Stimulated activated CD4-positive, alpha-beta T cell treated with anti-CD3 and anti-CD28 coated beads, Interleukin-15, amount 100 ng/mL, for 48 hours (primary cell): Measurements from ENCODE around the gene ANKS1B.

Experiments
- DNase-seq, 2 donors: peaks; one replicate each; pipeline ENCODE4 v3.0.0-alpha.2; 2020; ENCODE audit warnings: low read depth in 2 of 2

The ANKS1B gene

DNA sequence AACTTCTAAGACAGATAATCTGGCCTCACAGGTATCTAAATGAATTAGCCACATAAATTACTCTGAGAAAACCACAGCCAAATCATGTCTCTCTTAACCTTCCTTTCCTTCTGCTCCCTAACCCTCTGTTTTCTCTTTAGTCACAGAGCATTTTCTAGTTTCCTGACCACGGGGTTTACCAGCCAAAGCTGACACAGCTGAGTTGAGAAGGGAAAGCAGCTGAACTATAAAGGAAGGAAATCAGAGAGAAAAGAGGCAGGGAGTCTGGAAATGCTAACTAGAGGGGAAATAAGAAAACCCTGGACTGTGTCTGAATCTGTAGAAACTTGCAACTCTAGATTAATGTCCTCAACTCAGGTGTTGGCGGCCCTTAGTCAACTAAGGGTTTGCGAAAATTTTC is 24.4 kb downstream of the ANKS1B start:
- DNase-seq, result no peak

DNA sequence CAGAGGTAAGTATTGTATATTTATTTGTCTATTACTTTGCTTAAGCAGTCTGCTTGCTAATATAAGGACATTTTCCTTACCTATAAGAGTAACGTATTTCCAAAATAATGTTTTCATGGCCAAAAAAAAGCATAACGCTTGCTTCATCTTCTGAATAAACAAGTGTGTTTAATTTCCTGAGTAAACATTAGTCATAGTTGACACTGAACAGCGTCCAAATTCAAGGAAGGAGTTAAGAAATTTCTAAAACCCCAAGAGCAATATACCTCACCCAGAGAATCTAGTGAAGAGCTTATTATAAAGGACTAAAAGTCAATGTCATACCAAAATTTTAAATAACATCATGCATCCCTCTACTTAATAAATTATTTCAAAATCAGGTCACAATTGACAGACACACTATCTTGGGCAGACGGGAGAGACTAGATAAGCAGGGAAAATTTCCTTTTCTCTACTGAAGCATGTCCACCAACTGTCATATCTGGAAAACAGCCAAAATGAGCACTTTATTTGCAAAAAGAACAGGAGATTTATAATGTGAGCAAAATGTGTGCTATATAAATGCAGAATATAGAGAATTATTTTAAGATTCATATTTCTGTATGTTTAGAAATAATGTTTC is 25.1 kb downstream of the ANKS1B start:
- no peak for DNase-seq

DNA sequence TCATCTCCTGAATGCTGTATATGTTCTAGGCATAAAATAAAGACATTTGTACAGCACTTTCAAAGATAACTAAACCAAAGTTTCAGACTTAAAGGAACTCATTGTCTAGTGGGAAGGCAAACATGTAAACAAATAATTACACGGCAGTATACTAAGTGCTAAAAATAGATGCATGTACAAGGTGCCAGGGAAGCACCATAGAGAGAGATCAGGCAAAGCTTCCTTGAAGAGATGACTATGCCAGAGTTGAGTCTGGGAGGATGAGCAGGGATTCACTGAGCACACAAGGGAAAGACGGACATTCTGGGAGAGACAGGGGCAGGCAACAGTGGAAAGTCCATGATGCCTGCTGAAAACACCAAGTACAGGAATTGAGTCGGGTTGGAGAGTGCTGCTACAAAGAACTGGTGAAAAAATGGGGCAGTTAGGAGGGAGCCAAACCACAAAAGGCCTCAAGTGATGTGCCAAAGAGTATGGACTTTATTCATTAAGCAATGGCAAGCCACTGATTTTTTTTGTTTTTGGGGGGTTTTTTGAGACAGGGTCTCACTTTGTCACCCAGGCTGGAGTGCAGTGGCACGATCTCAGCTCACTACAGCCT is 26.8 kb downstream of the ANKS1B start:
- no peak for DNase-seq

DNA sequence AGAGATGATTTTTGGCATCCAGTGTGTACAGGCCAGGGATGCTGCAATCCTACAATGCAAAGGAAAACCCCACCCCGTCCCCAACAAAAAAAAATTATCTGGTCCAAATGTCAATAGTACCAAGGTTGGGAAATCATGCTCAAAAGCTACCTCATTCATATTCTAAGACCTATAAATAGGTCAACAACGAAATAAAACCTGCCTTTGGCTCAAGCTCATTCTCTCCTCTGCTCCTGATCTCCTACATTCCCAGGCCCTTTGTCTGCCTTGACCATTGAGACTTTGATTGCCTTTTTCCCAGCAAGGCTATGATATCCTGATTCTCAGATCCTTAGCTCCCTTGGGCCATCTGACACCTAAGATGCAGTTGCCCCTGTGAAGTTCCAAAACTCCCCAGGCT is 30.0 kb downstream of the ANKS1B start:
- no peak for DNase-seq

DNA sequence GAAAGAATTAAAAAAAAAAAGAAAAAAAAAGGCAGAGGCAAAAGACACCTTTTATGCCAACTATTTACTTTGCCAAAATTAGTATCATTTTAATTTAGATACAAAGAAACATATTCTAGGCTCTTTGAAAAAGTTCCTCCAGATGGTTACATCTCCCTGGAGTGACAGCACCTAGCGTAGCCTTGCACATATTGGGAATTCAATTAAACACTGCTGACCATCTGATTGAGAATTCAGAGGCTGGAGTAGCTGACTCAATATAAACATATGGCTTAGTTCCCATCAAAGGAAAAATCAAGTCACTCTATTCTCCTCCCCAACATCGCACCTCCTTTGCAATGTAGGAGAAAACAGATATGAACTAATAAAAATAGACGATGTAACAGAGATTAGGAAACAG is 36.4 kb downstream of the ANKS1B start:
- no peak for DNase-seq

DNA sequence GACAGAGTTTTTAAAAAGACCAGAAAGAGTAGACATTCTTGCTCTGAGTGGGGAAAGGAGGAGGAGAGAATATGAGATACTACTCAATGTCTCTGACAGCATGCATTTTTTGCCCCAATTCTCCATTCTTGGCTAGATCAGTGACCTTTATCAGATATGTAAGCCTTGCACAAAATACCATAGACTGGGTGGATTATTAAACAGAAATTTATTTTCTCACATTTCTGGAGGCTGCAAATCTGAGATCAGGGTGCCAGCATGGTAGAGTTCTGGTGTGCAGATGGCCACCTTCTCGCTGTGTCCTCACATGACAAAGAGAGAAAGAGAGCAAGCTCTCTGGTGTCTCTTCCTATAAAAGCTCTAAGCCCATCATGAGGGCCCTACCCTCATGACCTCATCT is 38.6 kb downstream of the ANKS1B start:
- no peak for DNase-seq

DNA sequence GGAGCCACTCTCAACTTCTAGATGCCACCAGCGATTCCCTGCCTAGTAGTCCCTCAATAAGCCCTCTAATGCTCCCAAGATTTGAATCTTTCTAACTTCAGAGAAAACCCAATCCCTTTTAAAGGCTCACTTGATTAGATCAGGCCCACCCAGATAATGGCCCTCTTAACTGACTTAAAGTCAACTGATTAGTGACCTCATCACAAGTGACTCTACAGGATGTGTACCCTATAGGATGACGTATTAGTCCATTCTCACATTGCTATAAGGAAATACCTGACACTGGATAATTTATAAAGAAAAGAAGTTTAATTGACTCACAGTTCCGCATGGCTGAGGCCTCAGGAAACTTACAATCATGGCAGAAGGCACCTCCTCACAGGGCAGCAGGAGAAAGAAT is 49.1 kb downstream of the ANKS1B start:
- DNase-seq, result no peak

DNA sequence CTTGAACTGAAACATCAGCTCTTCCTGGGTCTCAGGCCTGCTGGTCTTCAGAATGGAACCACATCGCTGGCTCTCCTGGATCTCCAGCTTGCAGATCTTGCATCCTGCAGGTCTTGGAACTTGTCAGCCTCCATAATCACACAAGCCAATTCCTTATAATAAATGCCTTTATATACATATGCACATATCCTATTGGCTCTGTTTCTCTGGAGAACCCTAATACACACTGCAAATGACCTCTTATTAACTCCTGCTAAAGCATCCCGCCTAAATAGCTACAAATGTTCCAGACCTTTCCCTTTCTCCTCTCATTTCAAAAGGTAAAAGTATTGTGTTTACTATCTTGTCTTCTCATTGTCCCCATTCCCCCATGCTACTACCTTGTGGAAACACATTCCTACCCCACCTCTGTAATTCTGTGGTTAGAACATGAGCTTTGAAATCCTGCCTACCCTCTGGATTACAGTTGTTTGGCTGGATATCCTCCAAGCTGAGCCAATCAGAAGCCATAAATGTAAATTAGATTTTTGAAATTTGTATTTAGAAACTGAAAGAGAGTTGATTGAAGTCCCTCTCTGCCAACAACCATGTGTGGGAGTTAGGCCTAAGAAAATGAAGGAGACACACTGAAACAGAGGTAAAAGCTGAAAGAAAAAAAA is 58.1 kb downstream of the ANKS1B start:
- DNase-seq, result no peak

DNA sequence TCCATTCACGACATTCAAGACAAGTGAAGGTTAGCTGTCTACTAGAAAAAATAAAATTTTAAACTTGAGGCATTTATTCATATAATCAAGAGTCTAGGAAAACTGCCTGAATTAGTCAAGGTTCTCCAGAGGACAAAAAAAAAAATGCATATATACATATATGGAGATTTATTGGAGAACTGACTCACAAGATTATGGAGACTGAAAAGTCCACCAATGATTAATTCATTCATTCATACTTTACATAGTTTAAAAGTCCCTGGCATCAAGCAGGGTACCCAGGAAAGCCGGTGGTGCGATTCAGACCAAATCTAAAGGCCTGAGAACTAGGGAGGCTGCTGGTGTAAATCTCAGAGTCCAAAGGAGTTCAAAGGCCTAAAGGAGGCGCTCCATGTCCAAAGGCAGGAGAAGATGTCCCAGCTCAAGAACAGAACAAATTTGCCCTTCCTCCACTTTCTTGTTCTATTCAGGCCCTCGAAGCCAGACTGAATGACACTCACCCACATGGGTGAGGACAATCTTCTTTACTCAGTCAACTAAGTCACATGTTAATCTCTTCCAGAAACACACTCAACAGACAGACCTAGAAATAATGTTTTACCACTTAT is 64.3 kb downstream of the ANKS1B start:
- no peak for DNase-seq

DNA sequence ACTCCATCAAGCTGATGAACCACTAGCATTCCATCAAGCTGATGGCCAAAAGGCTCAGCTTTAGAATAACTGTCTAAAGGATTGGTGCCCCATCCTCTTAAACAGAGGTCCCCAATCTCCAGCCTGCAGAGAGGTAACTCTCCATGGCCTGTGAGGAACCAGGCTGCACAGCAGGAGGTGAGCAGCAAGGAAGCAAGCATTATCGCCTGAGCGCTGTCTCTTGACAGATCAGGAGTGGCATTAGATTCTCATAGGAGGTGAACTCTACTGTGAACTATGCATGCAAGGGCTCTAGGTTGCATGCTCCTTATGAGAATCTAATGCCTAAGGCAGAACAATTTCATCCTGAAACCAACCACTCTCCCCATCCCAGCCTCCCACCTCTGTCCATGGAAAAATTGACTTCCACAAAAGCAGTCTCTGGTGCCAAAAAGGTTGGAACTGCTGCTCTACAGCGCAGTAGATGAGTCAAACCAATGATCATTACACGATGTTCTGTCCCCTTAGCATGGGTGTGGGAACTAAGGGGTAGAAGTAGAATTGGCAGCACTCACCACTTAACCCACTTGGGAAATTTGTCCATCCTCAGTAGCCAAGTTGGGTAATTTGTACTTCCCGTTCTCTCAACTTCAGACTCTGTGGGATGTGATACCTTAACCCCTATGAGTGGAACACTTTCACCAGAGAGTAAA is 66.9 kb downstream of the ANKS1B start:
- no peak for DNase-seq

DNA sequence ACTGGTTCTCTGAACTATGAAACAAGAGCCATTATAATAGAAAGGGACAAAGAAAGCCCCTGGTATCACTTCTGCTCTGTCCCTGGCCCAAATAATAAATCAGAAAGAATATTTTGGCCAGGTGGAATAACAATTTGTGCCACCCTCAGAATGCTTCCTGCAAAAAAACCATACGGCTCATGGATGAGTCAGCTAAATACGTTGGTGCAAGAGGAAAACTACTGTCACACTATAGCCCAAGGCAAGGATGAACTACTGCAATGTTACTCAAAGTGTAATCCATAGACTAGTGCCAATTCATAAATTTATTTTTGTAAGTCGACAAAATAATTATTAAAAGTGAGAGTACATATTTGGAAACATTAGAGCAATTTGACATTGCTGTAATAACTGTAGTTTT is 68.2 kb downstream of the ANKS1B start:
- DNase-seq, result no peak

DNA sequence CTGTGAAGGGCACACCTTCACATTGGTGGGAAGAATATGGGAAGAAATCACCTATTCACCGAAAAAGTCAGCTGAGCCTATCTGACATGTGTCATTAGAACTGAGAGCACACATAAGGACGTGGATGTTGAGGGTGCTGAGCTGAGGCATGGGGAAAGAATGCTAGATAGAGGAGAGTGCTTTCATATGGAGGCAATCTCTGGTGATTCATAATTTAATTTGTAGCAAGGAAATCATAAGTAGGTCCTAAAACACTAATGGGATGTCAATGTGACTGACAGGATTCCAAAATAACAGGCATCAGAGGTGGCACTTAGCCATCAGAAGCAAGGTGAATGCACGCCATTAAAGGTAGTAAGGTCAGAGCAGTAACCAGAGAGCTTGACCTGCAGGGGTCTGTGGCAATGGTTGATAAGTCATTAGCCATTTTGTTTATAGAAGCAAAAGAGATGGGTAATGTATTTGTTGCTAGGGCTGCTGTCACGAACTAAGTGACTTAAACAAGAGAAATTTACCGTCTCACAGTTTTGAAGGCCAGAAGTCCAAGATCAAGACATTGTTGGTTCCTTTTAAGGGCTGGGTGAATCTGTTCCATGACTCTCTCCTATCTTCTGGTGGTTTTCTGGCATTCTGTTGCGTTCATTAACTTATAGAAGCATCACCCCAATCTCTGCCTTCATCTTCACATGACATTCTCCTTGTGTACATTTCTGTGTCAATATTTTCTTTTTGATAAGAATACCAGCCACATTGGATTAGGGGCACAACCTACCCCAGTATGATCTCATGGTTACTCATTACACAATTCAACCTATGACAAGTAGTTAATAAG is 69.3 kb downstream of the ANKS1B start:
- DNase-seq, result no peak

DNA sequence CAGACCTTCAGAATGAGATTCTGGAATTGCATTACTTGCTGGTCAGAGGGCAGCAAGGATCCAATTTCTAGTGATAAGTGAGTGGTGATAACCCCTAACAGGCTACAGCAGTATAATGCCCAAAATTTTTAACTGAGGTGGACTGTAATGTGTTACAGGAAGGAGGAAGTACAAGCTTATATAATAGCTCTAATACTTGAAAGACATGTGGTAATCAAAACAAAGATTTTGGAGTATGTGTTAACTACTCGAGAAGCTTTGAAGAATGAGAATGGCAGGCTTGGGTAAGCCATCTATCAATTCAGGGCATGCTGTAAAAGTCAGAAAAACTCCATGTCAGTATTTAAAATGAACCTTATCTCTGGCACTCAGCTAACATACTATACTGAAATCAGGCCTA is 70.5 kb downstream of the ANKS1B start:
- no peak for DNase-seq

DNA sequence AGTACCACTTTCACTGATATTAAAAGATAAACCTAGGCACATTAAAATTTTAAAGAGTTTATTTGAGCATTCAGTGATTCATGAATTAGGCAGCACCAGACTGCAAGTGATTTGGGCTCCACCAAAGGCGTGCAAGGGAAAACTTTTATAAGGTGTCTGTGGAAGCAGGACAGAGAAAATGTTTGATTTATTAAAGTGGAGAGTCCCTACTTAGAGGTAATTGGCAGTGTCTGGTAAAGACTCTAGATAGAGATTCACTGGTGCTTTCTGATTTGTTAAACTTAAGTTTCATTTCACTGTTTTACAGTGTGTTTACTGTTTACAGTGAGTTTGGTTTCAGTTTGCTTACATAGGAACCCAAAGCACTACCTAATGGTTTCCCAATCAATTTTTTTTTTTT is 72.8 kb downstream of the ANKS1B start:
- DNase-seq, result no peak

DNA sequence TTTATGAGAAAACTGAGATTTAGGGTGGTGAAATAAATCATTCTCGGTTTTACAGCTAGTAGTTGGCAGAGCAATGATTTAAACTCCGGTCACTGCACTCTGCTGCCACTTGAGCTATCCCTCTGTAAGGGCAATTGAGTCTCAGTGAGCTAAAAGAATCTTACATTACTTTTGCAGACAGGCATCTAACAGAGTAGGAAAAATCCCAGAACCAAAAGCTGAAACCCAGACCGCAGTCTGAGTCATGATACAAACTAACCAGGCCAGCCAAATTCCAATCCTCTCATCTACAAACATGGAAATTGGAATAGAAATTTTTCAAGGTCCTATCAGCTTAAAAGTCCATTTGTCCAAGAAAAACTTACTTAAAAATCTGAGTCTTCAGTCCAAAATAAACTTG is 73.7 kb downstream of the ANKS1B start:
- no peak for DNase-seq

DNA sequence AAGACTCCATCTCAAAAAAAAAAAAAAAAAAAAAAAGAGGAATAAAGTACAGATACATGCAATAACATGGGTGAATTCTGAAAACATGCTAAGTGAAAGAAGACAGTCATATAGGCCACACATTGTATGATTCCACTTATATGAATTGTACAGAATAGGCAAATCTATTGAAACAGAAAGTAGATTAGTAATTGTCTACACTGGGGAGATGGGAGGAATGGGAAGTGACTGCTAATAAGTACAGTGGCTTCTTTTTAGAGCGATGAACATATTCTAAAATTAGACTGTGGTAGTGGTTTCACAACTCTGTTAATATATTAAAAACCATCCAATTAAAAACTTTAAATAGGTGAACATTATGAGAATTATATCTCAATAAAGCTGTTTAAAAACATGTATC is 74.4 kb downstream of the ANKS1B start:
- no peak for DNase-seq

DNA sequence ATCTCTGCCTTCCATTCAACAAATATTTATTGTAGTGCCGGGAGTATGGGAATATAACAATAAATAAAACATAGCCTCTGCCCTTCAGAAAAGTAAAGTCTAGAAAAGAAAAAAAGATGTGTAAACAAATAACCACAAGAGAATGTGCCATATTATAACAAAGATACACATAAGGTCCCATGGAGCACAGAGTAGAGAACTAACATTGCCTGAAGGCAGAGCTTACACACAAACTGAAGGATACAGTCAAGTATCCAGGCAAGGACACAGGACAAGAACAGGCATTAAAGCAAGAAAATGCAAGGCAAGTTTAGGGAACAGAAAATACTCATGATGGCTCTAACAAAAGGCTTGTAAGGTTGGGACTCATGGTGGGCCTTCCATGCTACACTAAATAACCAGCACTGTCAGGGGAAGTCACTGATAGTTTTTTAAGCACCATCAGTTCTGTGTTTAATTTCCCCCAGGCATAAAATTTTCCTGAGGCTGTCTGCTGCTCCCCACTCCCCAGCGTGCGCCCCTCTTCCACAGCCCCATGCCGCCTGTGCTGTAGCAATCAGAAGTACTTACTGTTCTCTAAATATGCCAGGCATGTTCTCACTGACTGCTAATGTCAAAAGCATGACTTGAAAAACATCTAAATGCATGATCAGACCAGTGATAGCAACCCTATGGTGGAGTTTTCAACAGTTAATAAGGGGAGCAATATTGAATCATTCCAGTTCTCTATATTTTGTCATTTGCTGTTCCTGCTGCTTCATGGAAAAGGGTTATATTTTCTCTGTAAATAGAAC is 77.8 kb downstream of the ANKS1B start:
- DNase-seq, result no peak

DNA sequence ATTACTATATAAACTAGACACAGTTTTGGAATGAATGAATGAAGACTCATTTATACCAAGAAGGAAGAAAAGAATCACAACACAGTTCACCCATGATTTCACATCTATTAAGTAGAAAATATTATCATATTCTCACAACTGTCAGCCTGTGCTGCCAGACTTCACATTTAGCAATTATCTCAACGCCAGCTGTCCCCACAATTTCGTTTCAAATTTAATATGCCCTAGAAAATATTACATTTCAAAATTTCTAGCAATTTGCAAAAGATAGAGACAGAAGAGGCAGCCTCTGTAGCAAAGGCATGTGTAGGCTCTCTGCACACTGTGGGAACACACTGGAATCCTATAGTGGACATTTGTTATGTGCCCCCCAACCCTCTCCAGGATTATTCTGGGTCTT is 83.6 kb downstream of the ANKS1B start:
- DNase-seq, result no peak

DNA sequence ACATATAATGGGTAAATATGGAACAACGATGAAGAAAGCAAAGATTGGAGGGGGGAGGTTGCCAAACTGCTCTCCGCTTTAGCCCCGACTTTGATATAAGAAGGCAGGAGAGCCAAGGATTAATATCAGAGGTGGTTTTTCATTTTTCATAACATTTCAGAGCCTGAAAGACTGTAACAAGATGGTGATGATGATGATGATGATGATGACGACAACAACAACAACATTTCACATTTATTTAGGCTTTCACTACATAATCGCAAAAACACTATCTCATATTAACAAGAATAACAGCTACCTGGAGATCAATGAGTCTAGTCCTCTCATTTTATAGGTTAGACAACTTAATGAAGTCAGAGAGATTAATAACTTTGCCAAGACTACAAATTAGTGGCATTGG is 86.1 kb downstream of the ANKS1B start:
- no peak for DNase-seq

DNA sequence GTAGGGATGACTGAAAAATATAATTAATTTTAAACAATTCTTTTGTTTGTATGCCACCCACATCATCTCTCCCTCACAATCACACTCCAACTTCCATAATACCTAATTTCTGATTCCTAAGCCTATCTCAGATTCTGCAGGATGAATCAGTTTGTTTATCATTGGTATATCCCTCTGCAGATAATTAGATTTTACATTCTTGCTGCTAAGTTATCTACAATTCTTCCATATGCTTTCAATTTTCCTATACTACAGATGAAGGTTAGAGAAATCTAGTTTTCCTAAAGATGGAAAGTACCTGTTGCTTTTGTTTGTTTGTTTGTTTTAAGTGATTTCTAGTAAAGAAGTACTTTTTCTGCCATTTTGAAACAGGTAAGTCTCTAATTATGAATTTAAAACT is 105.3 kb downstream of the ANKS1B start:
- DNase-seq, result no peak

DNA sequence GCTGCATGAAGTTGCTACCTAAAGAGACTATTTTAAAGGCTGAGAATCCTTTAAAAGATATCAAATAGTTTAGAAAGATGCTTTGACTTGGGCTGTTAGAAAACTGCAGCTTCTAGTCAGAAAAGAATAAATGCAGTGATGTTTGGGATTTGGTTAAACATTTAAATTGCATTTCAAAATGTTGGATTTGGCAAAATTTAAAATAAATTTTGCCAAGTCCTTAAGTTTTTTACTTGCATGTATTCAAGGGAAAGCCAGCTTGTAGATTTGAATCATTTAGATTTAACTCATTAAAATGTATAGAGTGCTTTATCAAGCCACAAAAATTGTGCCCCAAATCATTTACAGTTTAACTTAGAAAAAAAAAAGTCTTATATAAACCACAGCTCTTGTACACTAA is 109.7 kb downstream of the ANKS1B start:
- no peak for DNase-seq
